ENCODE results near the gene TMOD4.

GRCh38 chr1:151210830-151211229 lies 35.0 kb upstream of the TMOD4 start:
- TF ChIP-seq CTCF (conservative IDR thresholded peaks at IDR 0.05): no peak
- TF ChIP-seq ZFX (IDR thresholded peaks at IDR 0.05): no peak
